HG03025 (cell line): Measurements from ENCODE around the gene EYA2.
"Not testable (repeated sequence)": the region's sequence is repeated elsewhere in the genome, so short reads cannot be mapped to it uniquely, and the experiment has no call there.

Experiments
- ATAC-seq: cut with Tn5 transposase; IDR thresholded peaks from one replicate; pipeline ENCODE4 v1.9.1; 2021; ENCODE audit warnings: mild to moderate bottlenecking, moderate library complexity; ENCODE audit not compliant: unreplicated experiment, low FRiP score

Gene EYA2, protein sequence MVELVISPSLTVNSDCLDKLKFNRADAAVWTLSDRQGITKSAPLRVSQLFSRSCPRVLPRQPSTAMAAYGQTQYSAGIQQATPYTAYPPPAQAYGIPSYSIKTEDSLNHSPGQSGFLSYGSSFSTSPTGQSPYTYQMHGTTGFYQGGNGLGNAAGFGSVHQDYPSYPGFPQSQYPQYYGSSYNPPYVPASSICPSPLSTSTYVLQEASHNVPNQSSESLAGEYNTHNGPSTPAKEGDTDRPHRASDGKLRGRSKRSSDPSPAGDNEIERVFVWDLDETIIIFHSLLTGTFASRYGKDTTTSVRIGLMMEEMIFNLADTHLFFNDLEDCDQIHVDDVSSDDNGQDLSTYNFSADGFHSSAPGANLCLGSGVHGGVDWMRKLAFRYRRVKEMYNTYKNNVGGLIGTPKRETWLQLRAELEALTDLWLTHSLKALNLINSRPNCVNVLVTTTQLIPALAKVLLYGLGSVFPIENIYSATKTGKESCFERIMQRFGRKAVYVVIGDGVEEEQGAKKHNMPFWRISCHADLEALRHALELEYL

DNA sequence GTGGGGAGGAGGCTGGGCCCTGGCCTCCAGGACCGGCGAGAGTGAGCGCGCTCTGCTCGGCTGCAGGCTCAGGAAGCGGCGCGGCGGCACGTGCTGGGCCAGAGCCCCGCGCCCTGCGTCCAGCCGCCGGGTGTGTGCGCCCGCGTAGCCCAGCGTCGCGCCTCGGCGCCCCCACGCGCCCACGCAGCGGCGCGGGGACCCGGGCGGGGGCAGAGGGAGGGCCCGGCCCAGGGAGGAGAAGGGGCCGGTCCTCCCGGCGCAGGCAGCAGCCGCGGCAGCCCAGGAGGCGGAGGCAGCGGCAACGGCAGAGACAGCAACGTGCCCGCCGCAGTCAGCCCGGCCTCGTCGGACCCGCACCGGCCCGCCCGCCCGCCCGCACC, at the start of gene EYA2:
TSS of gene EYA2 (plus strand) at position 265 of the 380 bp plus-strand sequence. CDS start 95,168 bp downstream, outside the sequence.
- ATAC-seq = no peak

DNA sequence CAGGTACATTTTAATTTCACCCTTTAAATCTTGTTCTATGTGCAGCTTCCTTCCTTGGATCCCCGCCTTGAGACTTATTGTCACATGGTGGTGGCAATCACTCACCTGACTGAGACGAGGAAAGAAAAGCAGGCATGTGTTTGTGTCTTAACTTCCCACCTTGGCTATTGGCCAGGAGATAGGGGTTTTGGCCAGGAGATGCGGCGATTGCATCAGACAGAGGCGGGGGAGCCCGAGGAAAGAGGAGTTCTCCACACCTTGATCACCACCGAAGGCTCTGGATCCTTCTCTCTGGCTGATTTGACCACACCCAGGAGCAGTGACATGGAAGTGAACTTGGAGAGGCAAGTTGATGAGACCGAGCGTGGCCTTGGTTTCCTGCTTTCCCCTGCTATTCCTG, 49.7 kb upstream of the EYA2 start:
- ATAC-seq = no peak

DNA sequence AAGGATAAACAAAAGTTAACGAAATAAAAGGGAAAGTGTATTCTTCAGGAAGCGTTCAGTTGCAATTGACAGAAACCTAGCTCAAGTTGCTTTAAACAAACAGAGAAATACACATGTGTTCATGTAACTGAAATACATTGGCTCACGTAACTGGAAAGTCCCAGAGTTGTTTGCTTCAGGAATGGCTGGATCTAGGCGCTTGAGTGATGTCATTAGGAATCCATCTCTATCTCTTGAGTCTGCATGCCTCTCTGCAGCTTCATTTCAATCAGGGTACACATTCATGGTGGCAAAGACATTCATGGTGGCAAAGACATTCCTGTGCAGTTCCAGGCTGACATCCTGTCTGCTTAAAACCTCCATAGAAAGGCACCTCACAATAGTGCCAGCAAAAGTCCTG, 45.4 kb upstream of the EYA2 start:
- no peak for ATAC-seq

DNA sequence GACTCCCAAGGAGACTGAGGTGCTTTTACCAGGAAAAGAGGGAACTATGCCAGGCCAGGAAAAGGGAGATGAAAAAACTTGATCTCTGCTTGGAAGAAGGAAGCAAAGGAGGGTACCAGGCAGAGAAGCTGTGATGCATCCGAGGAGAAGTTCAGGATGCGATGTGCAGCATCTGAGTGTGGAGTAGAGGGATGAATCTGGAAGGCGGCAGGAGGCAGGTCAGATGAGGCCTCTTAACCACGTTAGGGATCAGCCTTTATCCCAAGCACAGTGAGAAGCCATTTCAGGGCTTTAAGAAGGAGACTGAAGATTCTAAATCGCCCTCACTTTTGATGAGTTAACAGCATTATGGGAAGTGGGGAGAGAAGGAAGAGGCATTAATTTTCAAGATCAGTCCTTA, 44.9 kb upstream of the EYA2 start:
- no peak for ATAC-seq

GRCh38 chr20:46850416-46850815, 44.2 kb upstream of the EYA2 start:
- no peak for ATAC-seq

DNA sequence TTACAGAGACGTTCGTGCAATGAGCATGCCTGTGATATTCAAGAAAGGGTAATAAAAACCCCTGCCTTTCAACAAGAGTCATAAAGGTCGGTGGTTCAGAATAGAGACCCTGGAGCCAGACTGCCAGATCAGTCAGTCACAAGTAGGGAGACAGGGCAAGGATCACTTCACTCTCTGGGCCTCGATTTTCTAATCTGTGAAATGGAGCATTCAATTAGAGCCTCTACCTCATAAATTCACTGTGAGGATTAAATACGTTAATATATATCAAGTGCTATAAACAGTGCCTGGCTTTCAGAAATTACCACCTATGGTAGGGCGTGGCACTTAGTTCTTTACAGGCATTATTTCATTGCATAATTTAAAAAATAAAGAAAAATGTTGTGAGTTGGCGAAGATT, 43.7 kb upstream of the EYA2 start:
- no peak for ATAC-seq

- ATAC-seq = no peak
These were observed 42.9 kb upstream of the EYA2 start for GRCh38 chr20:46851746-46852145.

DNA sequence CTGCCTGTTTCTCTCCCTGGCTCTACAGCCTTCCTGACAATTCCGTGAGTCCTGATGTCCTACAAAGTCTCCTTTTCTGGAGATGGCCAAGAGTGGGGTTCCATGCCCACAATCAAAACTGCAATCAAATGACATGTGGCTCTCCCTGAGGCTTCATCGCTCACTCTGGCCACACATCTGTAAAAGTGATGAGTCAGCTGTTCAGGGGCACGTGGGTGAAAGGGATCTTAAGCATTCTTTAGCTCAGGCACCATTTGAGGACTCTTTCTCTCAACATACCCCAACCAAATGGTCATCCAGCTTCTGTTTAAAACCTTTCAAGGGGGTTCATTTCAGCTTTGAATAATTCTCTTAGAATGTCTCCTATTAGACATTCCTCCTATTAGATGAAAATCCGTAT, 42.3 kb upstream of the EYA2 start:
- no peak for ATAC-seq

DNA sequence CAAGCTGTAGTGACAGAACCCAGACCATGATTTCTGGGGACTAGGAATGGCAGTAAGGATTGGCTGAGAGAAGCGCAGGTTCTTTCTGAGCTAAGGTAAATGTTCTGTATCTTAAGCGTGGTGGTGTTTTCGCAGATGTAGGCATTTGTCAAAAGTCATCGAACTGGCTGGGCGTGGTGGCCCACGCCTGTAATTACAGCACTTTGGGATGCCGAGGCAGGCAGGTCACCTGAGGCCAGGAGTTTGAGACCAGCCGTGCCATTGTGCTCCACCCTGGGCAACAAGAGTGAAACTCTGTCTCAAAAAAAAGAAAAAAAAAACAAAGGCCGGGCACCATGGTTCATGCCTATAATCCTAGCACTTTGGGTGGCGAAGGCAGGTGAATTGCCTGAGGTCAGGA, 40.7 kb upstream of the EYA2 start:
- ATAC-seq = no peak

GRCh38 chr20:46857061-46857831, 37.4 kb upstream of the EYA2 start:
- ATAC-seq = no peak

GRCh38 chr20:46865824-46866223, 28.8 kb upstream of the EYA2 start:
- ATAC-seq = no peak

GRCh38 chr20:46870041-46870440, 24.6 kb upstream of the EYA2 start:
- no peak for ATAC-seq

DNA sequence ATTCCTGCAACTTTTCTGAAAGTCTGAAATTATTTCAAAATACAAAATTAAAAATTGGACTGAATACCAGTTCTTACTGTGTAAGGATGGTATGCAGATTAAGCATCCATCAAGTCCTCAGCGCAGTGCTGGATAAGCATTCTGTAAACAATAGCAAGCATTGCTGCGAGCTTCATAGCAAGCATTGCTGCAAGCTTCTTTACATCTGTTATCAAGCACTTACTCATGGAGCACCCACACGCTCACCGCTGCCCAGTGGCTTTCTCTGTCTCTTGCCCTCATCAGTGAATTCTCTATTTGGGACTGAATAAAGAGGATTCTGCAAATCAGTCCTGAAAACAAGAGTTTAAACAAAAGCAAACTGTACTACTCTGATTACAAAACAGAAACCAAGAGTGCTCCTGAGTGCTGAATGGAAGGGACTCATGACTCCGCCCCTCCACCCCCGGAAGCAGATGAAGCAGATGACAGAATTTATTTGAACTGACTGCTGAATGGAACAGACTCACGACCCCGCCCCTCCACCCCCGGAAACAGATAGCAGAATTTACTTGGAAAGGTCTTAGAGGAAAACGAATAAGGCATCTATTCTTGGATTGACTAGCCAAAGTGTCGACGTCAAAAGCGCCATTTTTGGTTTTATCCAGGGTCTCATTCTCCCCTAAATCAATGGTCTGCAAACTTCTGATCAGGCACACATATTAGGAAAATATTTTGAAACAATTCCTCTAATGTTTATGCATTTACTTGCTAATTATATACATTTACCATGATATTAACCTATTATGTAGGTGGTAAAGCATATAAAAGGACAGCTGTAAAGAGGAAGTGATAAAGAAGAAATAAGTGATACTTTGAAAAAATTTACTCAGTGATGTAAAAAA, 22.1 kb upstream of the EYA2 start:
- no peak for ATAC-seq

DNA sequence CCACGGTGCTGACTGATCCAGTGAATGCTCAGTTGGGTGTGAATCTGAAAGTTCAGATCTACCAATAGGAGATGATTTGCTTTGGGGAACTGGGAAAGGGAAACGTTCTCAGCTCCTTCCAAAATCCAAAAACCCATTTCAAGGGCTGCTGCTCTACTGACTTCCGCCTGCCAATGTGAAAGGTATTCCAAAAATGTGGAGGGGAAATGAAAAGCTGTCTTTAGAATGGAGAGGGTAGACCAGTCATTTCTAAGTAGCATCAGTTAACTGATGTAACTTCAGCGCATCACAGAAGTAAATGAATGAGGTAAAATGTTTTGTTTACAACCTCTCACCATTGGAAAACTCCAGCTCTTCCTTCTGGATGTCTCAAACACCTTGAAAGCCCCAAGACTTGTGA, 19.6 kb upstream of the EYA2 start:
- no peak for ATAC-seq

DNA sequence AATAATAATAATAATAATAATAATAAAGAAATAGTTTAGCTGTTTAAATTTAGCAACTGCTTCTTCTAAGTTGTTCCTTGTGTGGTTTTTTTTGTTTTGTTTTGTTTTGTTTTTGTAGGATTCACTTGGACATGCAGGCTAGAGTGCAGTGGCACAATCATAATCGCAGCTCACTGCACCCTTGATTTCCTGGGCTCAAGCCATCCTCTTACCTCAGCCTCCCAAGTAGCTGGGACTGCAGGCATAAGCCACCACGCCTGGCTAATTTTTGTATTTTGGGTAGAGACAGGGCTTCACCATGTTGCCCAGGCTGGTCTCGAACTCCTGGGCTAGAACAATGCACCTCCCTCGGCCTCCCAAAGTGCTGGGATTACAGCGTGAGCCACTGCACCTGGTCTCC, 15.3 kb upstream of the EYA2 start:
- ATAC-seq = no peak

GRCh38 chr20:46879963-46880362, 14.7 kb upstream of the EYA2 start:
- not testable (repeated sequence) for ATAC-seq

- ATAC-seq = no peak
These were observed 10.8 kb upstream of the EYA2 start for GRCh38 chr20:46883892-46884291.

DNA sequence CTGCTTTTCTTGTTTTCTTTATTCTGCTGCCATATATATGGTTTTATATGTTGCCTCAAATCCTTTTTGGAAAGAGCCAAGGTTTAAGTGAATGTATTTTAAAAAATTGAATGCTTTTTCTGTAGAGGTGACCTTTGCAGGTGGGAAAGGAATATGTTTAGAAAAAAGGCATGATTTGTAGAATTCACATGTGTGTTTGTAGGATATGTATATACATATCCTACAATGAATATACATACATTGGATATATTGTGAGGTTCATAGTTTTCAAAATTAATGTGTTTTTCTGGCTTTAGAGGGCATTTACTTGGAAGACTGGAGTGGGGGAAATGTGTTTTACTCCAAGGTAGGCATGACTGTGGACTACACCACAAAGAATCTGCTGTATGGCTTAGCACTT, 4.0 kb upstream of the EYA2 start:
- no peak for ATAC-seq

DNA sequence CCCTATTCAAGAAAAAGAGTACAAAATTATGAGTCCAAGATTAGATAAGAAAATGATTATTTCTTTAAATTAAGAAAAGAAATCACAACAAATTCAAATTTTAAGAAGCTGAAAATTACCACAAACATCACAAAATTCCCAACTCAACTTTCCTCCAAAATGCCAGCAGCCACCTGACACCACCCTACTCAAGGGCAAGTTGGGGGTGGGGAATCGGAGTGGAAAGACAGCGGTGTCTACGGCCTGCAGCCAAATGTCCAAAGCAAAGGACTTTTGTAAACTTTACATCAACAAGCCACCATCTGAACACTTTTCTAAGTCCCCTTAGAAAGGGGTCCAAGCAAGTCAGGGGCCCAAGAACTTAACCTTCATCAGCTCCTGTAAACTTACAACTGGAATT, 1.6 kb upstream of the EYA2 start:
- no peak for ATAC-seq

GRCh38 chr20:46893877-46894578, 615 bp upstream of the EYA2 start:
- ATAC-seq = no peak
